Pancreas (tissue), 10 donors: ENCODE results near the gene CAPN11. TPM values are rescaled to one million over a fixed set of nuclear protein-coding genes. Genes with fewer than 3 reads are reported as not detected.

Experiments
- ATAC-seq, 4 donors: fragments of 200-7000 bp; cut with Tn5 transposase; one replicate each; pipeline versions ENCODE4 v1.8.0 to v1.9.1; 2020; ENCODE audit warnings: mild to moderate bottlenecking in 4 of 4, moderate library complexity in 4 of 4
- DNase-seq, 6 donors: peaks; one replicate each; pipeline ENCODE4 v3.0.0-alpha.2; 2020
- FAIRE-seq: peaks from 2 replicates; lab custom pipeline; 2012; peaks lifted over from hg19 to GRCh38; lab: Jason Lieb, UNC
- H3K27ac ChIP-seq, 4 donors: fragments of 200-600 bp; sonication (generic); 1 replicate in 3 of 4; 2 replicates in 1 of 4; pipeline versions ENCODE4 v1.5.0 to v1.8.0; 2020
- H3K27me3 ChIP-seq, 4 donors: fragments of 200-600 bp; one replicate each; pipeline ENCODE4 v1.8.0; 2021
- H3K36me3 ChIP-seq, 3 donors: fragments of 200-600 bp; sonication (generic) in 1 of 3; one replicate each; pipeline versions ENCODE4 v1.5.0 to v1.8.0; 2020 to 2021
- H3K4me1 ChIP-seq, 3 donors: fragments of 200-600 bp; one replicate each; pipeline ENCODE4 v1.8.0; 2021
- H3K4me3 ChIP-seq, 4 donors: fragments of 200-600 bp; sonication (generic) in 2 of 4; one replicate each; pipeline versions ENCODE4 v1.5.0 to v1.8.0; 2020 to 2021
- H3K9me3 ChIP-seq, 4 donors: fragments of 200-600 bp; one replicate each; pipeline ENCODE4 v1.8.0; 2021
- CTCF ChIP-seq, 4 donors: fragments of 200-600 bp; sonication (generic) in 3 of 4; IDR thresholded peaks; one replicate each; pipeline versions ENCODE4 v1.5.0 to v1.8.0; 2021; ENCODE audit warnings: antibody characterized with exemption in 4 of 4
- WGBS, 2 donors: extraction: QIAGEN DNeasy Blood & Tissue Kit; methylation state at CpG; one replicate each; pipeline ENCODE4 v1.1.7; 2013; 5-methylcytosine and 5-hydroxymethylcytosine counted together
- intact Hi-C, 3 donors: fragments of 100-400 bp; cut with DNase I; formaldehyde crosslinking; loops; one replicate each; pipeline versions ENCODE4 v1.11.1 to v1.14.2; 2022
- polyA plus RNA-seq, 2 donors: library from polyadenylated mRNA; stranded (reverse); fragments of 200-250 nt; gene quantifications; one replicate each; pipeline ENCODE4 v1.2.3, GENCODE V29; 2013
- total RNA-seq, 6 donors: library from RNA; stranded (reverse); fragmentation: NEBNext Ultra II Directional in 4 of 6; extraction: Animal tissue kit (Norgen Biotek cat#: 25700) in 4 of 6; gene quantifications; one replicate each; pipeline versions ENCODE4 v1.2.1 to v1.2.4, GENCODE V29; 2021 to 2023
- donor health status: healthy with polysubstance abuse.
- donor health status: DM: no; HTN: no; CAD: no; lungs with moderate emphysema.
- donor health status: DM: no; HTN: no; CAD: no.
- donor health status: control.
- donor health status: control.
- donor health status: Bipolar disorder and iron deficiency.
- donor health status: DM: yes; HTN: yes; CAD: no.
- donor health status: DM: no; HTN: no; CAD: no.
- donor health status: DM: no; HTN: no; CAD: no.
- donor health status: DM: yes; HTN: yes; CAD: no.

CAPN11 gene
- total and polyA plus RNA-seq, 8 donors, result 0.06 to 0.76 (median 0.19) TPM; not detected in 2

- intact Hi-C loops, result no loop called here
- 30 to 32% methylated on average over 15 of the region's 15 CpGs for WGBS, 2 donors
- Histone ChIP-seq H3K4me1 (peaks cover 23 to 36% (median 33%) of the 10 kb centered on the region in 3 donors), H3K27ac (no peak overlapping the region), H3K4me3 (no peak overlapping the region), H3K36me3 (peaks cover 0 to 19% (median 0%) of the 10 kb centered on the region in 3 donors), H3K27me3 (no peaks in the 10 kb centered on the region), H3K9me3 (no peaks in the 10 kb centered on the region)
- ATAC-seq (peak in 1 of 4 donors; percentile 1), FAIRE-seq (no peak), DNase-seq (no peak)
- no peak for TF ChIP-seq CTCF (IDR thresholded peaks at IDR 0.05)
Measured at GRCh38 chr6:44226368-44227147, 67.9 kb downstream of the CAPN11 start.

GRCh38 chr6:44227148-44227793, 68.7 kb downstream of the CAPN11 start:
- peak in 1 of 4 donors; percentile 1 for ATAC-seq
- no peak for FAIRE-seq
- DNase-seq, result no peak
- 73 to 76% methylated on average over 7 of the region's 7 CpGs for WGBS, 2 donors
- H3K4me1 ChIP-seq, result peaks cover 20 to 33% (median 31%) of the 10 kb centered on the region in 3 donors
- intact Hi-C loops, result no loop called here
- H3K27ac ChIP-seq, result no peak overlapping the region
- H3K27me3 ChIP-seq, result no peaks in the 10 kb centered on the region
- no peak overlapping the region for H3K4me3 ChIP-seq
- H3K36me3 ChIP-seq, result peaks cover 0 to 26% (median 3%) of the 10 kb centered on the region in 3 donors
- no peak for TF ChIP-seq CTCF (IDR thresholded peaks at IDR 0.05)
- H3K9me3 ChIP-seq, result no peaks in the 10 kb centered on the region

GRCh38 chr6:44228031-44228430, 69.4 kb downstream of the CAPN11 start:
- H3K27ac ChIP-seq, result no peak overlapping the region
- WGBS, 2 donors, result 85 to 91% methylated on average over 6 of the region's 6 CpGs
- TF ChIP-seq CTCF (IDR thresholded peaks at IDR 0.05), result no peak

GRCh38 chr6:44228433-44228832, 69.8 kb downstream of the CAPN11 start:
- DNase-seq (no peak), FAIRE-seq (no peak), ATAC-seq (no peak)
- Histone ChIP-seq H3K4me1 (peaks cover 20 to 33% (median 25%) of the 10 kb centered on the region in 3 donors), H3K4me3 (no peak overlapping the region), H3K9me3 (no peaks in the 10 kb centered on the region), H3K27me3 (no peaks in the 10 kb centered on the region), H3K27ac (no peak overlapping the region), H3K36me3 (peaks cover 0 to 36% (median 5%) of the 10 kb centered on the region in 3 donors)
- no peak for TF ChIP-seq CTCF (IDR thresholded peaks at IDR 0.05)
- WGBS, 2 donors, result 80 to 83% methylated on average over 7 of the region's 7 CpGs
- intact Hi-C loops, result no loop called here

More at GRCh38 chr6:44228031-44228430, 69.4 kb downstream of the CAPN11 start:
- no peak overlapping the region for H3K4me3 ChIP-seq
- ATAC-seq (no peak), DNase-seq (no peak), FAIRE-seq (no peak)
- no peaks in the 10 kb centered on the region for H3K9me3 ChIP-seq
- H3K4me1 ChIP-seq, result peaks cover 20 to 33% (median 23%) of the 10 kb centered on the region in 3 donors
- H3K27me3 ChIP-seq, result no peaks in the 10 kb centered on the region
- peaks cover 0 to 34% (median 5%) of the 10 kb centered on the region in 3 donors for H3K36me3 ChIP-seq
- intact Hi-C loops, result no loop called here
